Liver (tissue), 3 donors: ENCODE data around the gene CHTOP.

Experiments used
- ATF3 ChIP-seq: IDR thresholded peaks from 2 replicates; pipeline ENCODE4 v1.6.1; 2016; ENCODE audit warnings: antibody characterized with exemption
- GABPA ChIP-seq, 2 donors: IDR thresholded peaks in 1 of 2; conservative IDR thresholded peaks in 1 of 2; 2 replicates each; pipeline ENCODE4 v1.6.1; 2016; ENCODE audit warnings: antibody characterized with exemption in 2 of 2, mild to moderate bottlenecking in 1 of 2, moderate library complexity in 1 of 2
- HNF4A ChIP-seq, 2 donors: conservative IDR thresholded peaks; 2 replicates each; pipeline ENCODE4 v1.6.1; 2016; ENCODE audit warnings: antibody characterized with exemption in 2 of 2, mild to moderate bottlenecking in 2 of 2
- RAD21 ChIP-seq, 2 donors: IDR thresholded peaks; 2 replicates each; pipeline ENCODE4 v1.6.1; 2016; ENCODE audit warnings: antibody characterized with exemption in 2 of 2, mild to moderate bottlenecking in 2 of 2
- TAF1 ChIP-seq: conservative IDR thresholded peaks from 2 replicates; pipeline ENCODE4 v1.6.1; 2016; ENCODE audit warnings: antibody characterized with exemption, mild to moderate bottlenecking
- TF ChIP-seq, protein P1 (sequence below): fragments of 150-350 bp; IDR thresholded peaks from 2 replicates; pipeline ENCODE4 v1.5.1; 2017; ENCODE audit warnings: improper control_type of control experiment, low read depth, low read length; ENCODE audit not compliant: missing input control
- TF ChIP-seq, protein P2 (sequence below): IDR thresholded peaks from 2 replicates; pipeline ENCODE4 v1.6.1; 2016; ENCODE audit warnings: antibody characterized with exemption, mild to moderate bottlenecking
- donor health status: healthy.
- donor health status: healthy.

GRCh38 chr1:153655333-153655732 lies 21.5 kb downstream of the CHTOP start:
- TF ChIP-seq, protein P1, sequence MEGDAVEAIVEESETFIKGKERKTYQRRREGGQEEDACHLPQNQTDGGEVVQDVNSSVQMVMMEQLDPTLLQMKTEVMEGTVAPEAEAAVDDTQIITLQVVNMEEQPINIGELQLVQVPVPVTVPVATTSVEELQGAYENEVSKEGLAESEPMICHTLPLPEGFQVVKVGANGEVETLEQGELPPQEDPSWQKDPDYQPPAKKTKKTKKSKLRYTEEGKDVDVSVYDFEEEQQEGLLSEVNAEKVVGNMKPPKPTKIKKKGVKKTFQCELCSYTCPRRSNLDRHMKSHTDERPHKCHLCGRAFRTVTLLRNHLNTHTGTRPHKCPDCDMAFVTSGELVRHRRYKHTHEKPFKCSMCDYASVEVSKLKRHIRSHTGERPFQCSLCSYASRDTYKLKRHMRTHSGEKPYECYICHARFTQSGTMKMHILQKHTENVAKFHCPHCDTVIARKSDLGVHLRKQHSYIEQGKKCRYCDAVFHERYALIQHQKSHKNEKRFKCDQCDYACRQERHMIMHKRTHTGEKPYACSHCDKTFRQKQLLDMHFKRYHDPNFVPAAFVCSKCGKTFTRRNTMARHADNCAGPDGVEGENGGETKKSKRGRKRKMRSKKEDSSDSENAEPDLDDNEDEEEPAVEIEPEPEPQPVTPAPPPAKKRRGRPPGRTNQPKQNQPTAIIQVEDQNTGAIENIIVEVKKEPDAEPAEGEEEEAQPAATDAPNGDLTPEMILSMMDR, result no peak
- no peak for TF ChIP-seq GABPA (IDR thresholded peaks at IDR 0.05 in 1 of 2, conservative IDR thresholded peaks at IDR 0.05 in 1 of 2)
- TF ChIP-seq HNF4A (conservative IDR thresholded peaks at IDR 0.05), result no peak
- no peak for TF ChIP-seq TAF1
- TF ChIP-seq RAD21 (IDR thresholded peaks at IDR 0.05), result no peak
- TF ChIP-seq, protein P2, sequence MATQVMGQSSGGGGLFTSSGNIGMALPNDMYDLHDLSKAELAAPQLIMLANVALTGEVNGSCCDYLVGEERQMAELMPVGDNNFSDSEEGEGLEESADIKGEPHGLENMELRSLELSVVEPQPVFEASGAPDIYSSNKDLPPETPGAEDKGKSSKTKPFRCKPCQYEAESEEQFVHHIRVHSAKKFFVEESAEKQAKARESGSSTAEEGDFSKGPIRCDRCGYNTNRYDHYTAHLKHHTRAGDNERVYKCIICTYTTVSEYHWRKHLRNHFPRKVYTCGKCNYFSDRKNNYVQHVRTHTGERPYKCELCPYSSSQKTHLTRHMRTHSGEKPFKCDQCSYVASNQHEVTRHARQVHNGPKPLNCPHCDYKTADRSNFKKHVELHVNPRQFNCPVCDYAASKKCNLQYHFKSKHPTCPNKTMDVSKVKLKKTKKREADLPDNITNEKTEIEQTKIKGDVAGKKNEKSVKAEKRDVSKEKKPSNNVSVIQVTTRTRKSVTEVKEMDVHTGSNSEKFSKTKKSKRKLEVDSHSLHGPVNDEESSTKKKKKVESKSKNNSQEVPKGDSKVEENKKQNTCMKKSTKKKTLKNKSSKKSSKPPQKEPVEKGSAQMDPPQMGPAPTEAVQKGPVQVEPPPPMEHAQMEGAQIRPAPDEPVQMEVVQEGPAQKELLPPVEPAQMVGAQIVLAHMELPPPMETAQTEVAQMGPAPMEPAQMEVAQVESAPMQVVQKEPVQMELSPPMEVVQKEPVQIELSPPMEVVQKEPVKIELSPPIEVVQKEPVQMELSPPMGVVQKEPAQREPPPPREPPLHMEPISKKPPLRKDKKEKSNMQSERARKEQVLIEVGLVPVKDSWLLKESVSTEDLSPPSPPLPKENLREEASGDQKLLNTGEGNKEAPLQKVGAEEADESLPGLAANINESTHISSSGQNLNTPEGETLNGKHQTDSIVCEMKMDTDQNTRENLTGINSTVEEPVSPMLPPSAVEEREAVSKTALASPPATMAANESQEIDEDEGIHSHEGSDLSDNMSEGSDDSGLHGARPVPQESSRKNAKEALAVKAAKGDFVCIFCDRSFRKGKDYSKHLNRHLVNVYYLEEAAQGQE, result no peak
- no peak for TF ChIP-seq ATF3
